ENCODE data around the gene SCIN.
A peak's percentile ranks its signal among the peaks of the same experiment; 100 is the strongest.
"Not testable (repeated sequence)": the region's sequence is repeated elsewhere in the genome, so short reads cannot be mapped to it uniquely, and the experiment has no call there.

SCIN gene

GRCh38 chr7:12660423-12660822 lies 89.9 kb downstream of the SCIN start:
- not testable (repeated sequence) for H3K27ac Mint-ChIP-seq; ATAC-seq (replicated peaks); DNase-seq; H3K36me3 Mint-ChIP-seq; H3K27me3 Mint-ChIP-seq; H3K4me1 Mint-ChIP-seq; H3K4me3 Mint-ChIP-seq; H3K9me3 Mint-ChIP-seq

DNA sequence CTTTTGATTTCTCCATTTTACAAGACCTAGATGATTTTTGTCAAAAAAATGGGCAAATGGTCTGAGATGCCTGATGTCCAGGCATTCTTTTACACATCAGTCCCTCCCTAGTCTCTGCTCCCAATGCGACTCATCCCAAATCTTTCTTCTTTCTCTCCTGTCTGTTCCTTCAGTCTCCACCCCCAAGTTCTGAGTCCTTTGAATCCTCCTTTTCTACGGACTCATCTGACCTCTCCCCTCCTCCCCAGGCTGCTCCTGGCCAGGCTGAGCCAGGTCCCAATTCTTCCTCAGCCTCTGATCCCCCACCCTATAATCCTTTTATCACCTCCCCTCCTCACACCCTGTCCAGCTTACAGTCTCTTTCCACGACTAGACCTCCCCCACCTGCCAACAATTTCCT lies 90.5 kb downstream of the SCIN start:
- not testable (repeated sequence) for H3K36me3 Mint-ChIP-seq; H3K27me3 Mint-ChIP-seq; H3K4me1 Mint-ChIP-seq; DNase-seq; H3K27ac Mint-ChIP-seq; ATAC-seq (replicated peaks); H3K9me3 Mint-ChIP-seq; H3K4me3 Mint-ChIP-seq

DNA sequence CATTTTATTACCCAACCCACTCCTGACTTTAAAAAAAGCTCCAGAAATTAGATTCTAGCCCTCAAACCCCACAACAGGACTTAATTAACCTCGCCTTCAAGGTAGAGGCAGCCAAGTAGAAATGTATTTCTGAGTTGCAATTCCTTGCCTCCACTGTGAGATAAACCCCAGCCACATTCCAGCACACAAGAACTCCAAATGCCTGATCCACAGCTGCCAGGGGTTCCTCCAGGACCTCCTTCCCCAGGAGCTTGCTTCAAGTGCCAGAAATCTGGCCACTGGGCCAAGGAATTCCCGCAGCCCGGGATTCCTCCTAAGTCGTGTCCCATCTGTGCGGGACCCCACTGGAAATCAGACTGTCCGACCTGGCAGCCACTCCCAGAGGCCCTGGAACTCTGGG lies 91.1 kb downstream of the SCIN start:
- no peak overlapping the region for H3K27ac Mint-ChIP-seq
- H3K4me3 Mint-ChIP-seq = no peak overlapping the region
- ATAC-seq (replicated peaks) (no peak), DNase-seq (no peak)
- H3K4me1 Mint-ChIP-seq = no peaks in the 10 kb centered on the region
- H3K9me3 Mint-ChIP-seq = peaks cover 0 to 3% of the 10 kb centered on the region in 2 donors
- no peaks in the 10 kb centered on the region for H3K27me3 Mint-ChIP-seq
- H3K36me3 Mint-ChIP-seq = no peaks in the 10 kb centered on the region

- peaks cover 28 to 34% of the 10 kb centered on the region in 2 donors for H3K4me1 Mint-ChIP-seq
- DNase-seq (no peak), ATAC-seq (replicated peaks) (no peak)
- H3K27ac Mint-ChIP-seq = no peak overlapping the region
- H3K27me3 Mint-ChIP-seq = no peaks in the 10 kb centered on the region
- peaks cover 0 to 4% of the 10 kb centered on the region in 2 donors for H3K9me3 Mint-ChIP-seq
- no peak overlapping the region for H3K4me3 Mint-ChIP-seq
- H3K36me3 Mint-ChIP-seq = peaks cover 0 to 4% of the 10 kb centered on the region in 2 donors
Observed at GRCh38 chr7:12670000-12670729, 99.6 kb downstream of the SCIN start.

GRCh38 chr7:12670743-12671520 lies 100.4 kb downstream of the SCIN start:
- no peaks in the 10 kb centered on the region for H3K27me3 Mint-ChIP-seq
- H3K4me1 Mint-ChIP-seq = peaks cover 30 to 34% of the 10 kb centered on the region in 2 donors
- peaks cover under 1 to 4% of the 10 kb centered on the region in 2 donors for H3K9me3 Mint-ChIP-seq
- H3K27ac Mint-ChIP-seq = no peak overlapping the region
- no peak for DNase-seq
- H3K36me3 Mint-ChIP-seq = peaks cover 0 to 4% of the 10 kb centered on the region in 2 donors
- H3K4me3 Mint-ChIP-seq = no peak overlapping the region
- no peak for ATAC-seq (replicated peaks)

GRCh38 chr7:12673436-12673835 lies 102.9 kb downstream of the SCIN start:
- not testable (repeated sequence) for H3K27ac Mint-ChIP-seq; H3K4me3 Mint-ChIP-seq; DNase-seq; H3K27me3 Mint-ChIP-seq; H3K36me3 Mint-ChIP-seq; ATAC-seq (replicated peaks); H3K9me3 Mint-ChIP-seq
- peaks cover 23 to 26% of the 10 kb centered on the region in 2 donors for H3K4me1 Mint-ChIP-seq

DNA sequence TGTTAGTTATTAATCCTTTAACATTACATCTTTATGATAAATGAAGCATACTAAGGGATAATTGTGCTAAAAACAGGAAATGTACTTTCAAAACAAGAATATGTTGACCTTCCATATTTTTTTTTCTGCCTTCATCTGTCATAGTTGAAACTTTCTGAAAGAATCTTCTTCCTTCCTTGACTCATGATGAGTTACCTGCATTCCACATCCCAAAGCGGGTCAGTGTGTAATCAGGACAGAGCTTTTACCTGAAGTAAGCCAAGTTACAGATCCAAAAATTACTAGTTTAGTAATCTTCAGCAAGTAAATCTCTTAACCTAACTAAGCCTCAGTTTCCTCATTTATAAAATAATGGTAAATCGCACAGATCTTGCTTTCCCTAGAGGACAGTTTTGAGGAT lies 103.5 kb downstream of the SCIN start:
- H3K9me3 Mint-ChIP-seq = peaks cover 4 to 5% of the 10 kb centered on the region in 2 donors
- H3K27me3 Mint-ChIP-seq = no peaks in the 10 kb centered on the region
- no peak for ATAC-seq (replicated peaks)
- H3K27ac Mint-ChIP-seq = no peak overlapping the region
- H3K4me1 Mint-ChIP-seq = peaks cover 22 to 23% of the 10 kb centered on the region in 2 donors
- DNase-seq = no peak
- no peaks in the 10 kb centered on the region for H3K36me3 Mint-ChIP-seq
- H3K4me3 Mint-ChIP-seq = no peak overlapping the region

DNA sequence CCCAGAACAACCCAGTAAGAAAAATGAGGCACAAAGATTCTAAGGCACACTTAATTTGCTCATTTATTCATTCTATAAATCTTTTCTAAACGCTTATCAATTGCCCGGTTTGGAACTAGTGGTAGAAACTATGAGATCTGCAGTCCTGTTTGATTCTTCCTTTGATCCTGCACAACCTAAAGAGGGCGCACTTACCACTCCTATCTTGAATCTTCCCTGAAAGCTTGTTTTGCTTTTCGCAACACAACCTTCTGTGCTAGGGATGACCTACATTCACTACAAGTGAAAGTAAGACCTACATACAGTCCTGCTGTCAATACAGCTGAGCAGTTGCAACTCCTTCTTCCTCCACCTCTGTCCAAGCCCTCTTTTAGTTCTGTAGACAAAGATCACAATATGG lies 104.3 kb downstream of the SCIN start:
- DNase-seq = no peak
- Mint-ChIP-seq H3K36me3 (no peaks in the 10 kb centered on the region), H3K4me3 (no peak overlapping the region), H3K27me3 (no peaks in the 10 kb centered on the region), H3K4me1 (peaks cover 18 to 21% of the 10 kb centered on the region in 2 donors), H3K27ac (no peak overlapping the region), H3K9me3 (peaks cover 4 to 5% of the 10 kb centered on the region in 2 donors)
- ATAC-seq (replicated peaks) = peak; percentile 52 to 57

DNA sequence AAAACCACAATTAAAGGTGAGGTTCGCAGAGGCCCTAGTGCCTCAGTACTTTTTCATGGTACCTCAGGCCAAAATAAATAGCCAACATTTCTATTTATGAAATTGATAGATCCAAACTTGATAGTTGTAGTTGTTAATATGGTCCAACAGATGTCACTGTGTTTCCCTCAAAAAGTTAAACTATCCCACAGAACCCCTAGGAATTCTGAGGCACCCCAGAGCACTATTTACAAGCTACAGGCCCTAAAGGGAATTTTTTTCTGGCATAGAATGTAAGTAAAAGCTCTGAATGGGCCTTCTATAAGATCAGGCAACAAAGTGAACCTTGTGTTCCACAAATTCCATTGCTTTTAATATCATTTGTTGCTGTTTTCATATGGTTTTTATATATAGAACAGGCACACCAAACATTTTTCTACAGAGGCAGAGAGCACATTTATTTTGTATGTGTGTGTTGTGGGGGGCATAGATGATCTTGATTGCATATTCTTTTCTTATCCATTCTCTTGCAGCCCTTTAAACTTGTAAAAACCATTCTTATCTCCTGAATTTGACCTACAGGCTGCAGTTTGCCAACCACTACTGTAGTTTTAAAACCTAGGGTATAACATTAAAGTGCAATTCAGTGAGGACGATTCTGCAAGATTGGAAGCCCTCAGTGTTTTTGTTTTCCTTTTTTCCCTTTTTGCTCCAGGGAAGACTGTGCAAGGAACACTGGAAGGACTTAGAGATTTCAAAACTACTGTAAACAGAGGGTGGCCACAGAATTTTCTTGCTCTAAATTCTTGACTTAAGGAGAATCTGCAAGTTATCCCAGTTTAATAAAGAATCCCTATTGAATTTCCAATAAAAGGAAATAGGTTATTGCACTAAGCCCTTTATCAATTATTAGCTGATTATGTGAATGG lies 113.4 kb downstream of the SCIN start:
- H3K27ac Mint-ChIP-seq = no peak overlapping the region

DNA sequence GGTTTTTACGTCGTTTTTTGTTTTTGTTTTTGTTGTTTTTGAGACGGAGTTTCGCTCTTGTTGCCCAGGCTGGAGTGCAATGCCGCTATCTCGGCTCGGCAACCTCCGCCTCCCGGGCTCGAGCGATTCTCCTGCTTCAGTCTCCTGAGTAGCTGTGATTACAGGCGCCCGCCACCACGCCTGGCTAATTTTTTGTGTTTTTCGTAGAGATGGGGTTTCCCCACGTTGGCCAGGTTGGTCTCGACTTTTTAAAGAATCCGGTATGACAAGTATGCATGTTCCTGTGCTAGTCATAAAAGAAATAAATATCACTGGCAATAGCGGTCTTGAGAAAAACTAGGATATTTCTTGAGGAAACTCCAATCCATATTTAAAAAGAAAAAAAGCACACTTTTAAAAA lies 114.2 kb downstream of the SCIN start:
- no peak overlapping the region for H3K27ac Mint-ChIP-seq

More for the DNA sequence above, 113.4 kb downstream of the SCIN start:
- no peak for ATAC-seq (replicated peaks)
- H3K4me1 Mint-ChIP-seq = peaks cover 12 to 18% of the 10 kb centered on the region in 2 donors
- DNase-seq = no peak
- H3K27me3 Mint-ChIP-seq = no peaks in the 10 kb centered on the region
- H3K36me3 Mint-ChIP-seq = no peaks in the 10 kb centered on the region
- H3K4me3 Mint-ChIP-seq = no peak overlapping the region
- H3K9me3 Mint-ChIP-seq = peaks cover 3 to 4% of the 10 kb centered on the region in 2 donors

GRCh38 chr7:12685550-12685949 lies 115.0 kb downstream of the SCIN start:
- peak overlapping the region; percentile 69 to 96 for H3K4me3 Mint-ChIP-seq
- ATAC-seq (replicated peaks) = no peak
- peak overlapping the region; percentile 65 for H3K27ac Mint-ChIP-seq
- H3K27me3 Mint-ChIP-seq = no peaks in the 10 kb centered on the region
- no peak for DNase-seq
- H3K9me3 Mint-ChIP-seq = peaks cover 3 to 4% of the 10 kb centered on the region in 2 donors
- H3K4me1 Mint-ChIP-seq = peaks cover 12 to 27% of the 10 kb centered on the region in 2 donors
- H3K36me3 Mint-ChIP-seq = no peaks in the 10 kb centered on the region

More for the DNA sequence above, 114.2 kb downstream of the SCIN start:
- Mint-ChIP-seq H3K27me3 (no peaks in the 10 kb centered on the region), H3K4me1 (peaks cover 12 to 22% of the 10 kb centered on the region in 2 donors), H3K36me3 (no peaks in the 10 kb centered on the region), H3K4me3 (no peak overlapping the region), H3K9me3 (peaks cover 3 to 4% of the 10 kb centered on the region in 2 donors)
- ATAC-seq (replicated peaks) (no peak), DNase-seq (no peak)

GRCh38 chr7:12686234-12686890 lies 115.8 kb downstream of the SCIN start:
- Mint-ChIP-seq H3K4me3 (peak overlapping the region; percentile 94 to 96), H3K36me3 (no peaks in the 10 kb centered on the region), H3K4me1 (peaks cover 12 to 27% of the 10 kb centered on the region in 2 donors)

DNA sequence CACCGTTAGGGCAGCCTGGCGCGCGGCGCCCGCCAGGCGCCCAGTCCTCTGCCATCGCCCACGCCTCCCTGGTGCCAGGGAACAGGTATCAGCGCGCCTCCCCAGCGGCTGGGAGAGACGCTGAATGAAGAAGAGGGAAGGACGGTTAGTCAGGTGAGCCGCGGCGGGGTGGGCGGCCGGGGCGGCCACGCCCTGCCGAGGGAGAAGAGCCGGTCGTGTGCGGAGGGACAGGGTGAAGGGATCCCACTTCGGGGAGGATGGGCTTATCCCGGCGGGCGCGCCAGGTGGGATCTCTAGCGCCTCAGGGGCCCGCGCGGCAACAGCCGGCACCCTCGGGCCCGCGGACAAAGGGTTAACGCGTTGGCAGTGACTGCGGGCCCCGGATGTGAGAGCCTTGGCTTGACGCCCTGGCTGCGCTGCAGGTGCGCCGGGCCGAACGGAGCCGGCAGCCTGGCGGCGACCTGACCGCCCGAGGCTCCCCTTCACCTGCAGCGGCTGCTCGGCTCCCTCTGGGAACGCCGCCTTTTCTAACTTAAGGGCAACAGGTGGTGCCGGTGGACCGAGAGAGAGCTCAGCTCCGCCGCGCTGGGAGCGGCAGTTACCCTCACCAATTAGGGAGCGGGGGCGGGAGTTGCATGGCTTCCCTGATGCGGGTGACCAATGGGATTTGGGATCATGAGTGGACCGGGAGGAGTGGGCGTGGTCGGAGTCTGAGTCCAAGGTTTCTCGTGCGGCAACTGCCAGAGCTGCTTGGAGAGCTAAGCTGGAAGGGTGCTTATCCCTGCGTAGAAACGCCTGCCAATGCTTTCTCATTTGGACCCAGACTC lies 116.6 kb downstream of the SCIN start, which contains the start of gene ARL4A:
TSS of gene ARL4A (plus strand) at position 743 of the 827 bp plus-strand sequence. CDS start 622 bp downstream, outside the sequence.
- peak within 1 kb of the TSS; percentile 97 for H3K27ac Mint-ChIP-seq
- ATAC-seq (replicated peaks) (peak; percentile 69 to 76), DNase-seq (peak; percentile 94)
- H3K9me3 Mint-ChIP-seq = peaks cover 3 to 4% of the 10 kb centered on the region in 2 donors
- no peaks in the 10 kb centered on the region for H3K36me3 Mint-ChIP-seq
- H3K27me3 Mint-ChIP-seq = no peaks in the 10 kb centered on the region
- peak within 1 kb of the TSS; percentile 94 to 96 for H3K4me3 Mint-ChIP-seq
- peaks cover 12 to 27% of the 10 kb centered on the region in 2 donors for H3K4me1 Mint-ChIP-seq

More at GRCh38 chr7:12686234-12686890, 115.8 kb downstream of the SCIN start:
- Mint-ChIP-seq H3K27ac (peak overlapping the region; percentile 97), H3K9me3 (peaks cover 3 to 4% of the 10 kb centered on the region in 2 donors), H3K27me3 (no peaks in the 10 kb centered on the region)
- DNase-seq (peak; percentile 98), ATAC-seq (replicated peaks) (peak; percentile 88 to 89)
